ENCODE results near the gene ZNF668. TPM values are rescaled to one million over a fixed set of nuclear protein-coding genes. Genes with fewer than 3 reads are reported as not detected.

ZNF668 gene
- total RNA-seq, 1 experiment from 2014 or later: 7.7 TPM

DNA sequence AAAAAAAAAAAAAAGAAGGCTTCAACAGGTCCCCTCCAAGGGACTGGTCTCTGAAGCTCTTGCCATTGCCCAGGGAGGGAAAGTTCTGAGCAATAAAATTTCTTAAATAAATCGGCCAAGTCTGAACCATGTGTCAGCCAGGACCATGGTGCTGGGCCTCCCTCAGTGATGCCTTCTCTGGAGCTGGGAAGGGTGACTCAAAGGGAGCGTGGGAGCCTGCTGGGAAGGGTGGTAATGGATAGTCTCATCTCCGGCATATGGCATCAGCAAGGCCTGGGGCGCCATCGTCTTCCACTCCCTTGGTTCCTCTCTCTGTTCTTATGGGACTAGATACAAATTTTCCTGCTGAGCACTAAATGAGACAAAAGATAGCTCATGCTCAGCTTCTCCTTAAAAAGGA lies 18.3 kb upstream of the ZNF668 start:
- Histone ChIP-seq H3K4me3 (ENCODE audit: low read length) (no peak overlapping the region), H2AFZ (ENCODE audit: low read length) (no peak overlapping the region), H3K4me2 (ENCODE audit: low read depth, low read length, poor library complexity, severe bottlenecking) (peak overlapping the region; percentile 89), H3K4me1 (ENCODE audit: low read length) (peaks cover 18% of the 10 kb centered on the region), H3K9ac (ENCODE audit: low read length) (no peak overlapping the region), H4K20me1 (ENCODE audit: insufficient read depth, low read depth, low read length) (0 out of 2 replicates have a peak, but pooled peaks cover 4% of the 10 kb centered on the region), H3K79me2 (ENCODE audit: low read length) (peaks cover 31% of the 10 kb centered on the region), H3K27me3 (ENCODE audit: low read length) (no peaks in the 10 kb centered on the region), H3K9me2 (replicated peaks; ENCODE audit: insufficient read depth, low read length) (no peaks in the 10 kb centered on the region), H3K27ac (ENCODE audit: low read length) (no peak overlapping the region), H3K9me3 (ENCODE audit: low read length) (no peaks in the 10 kb centered on the region), H3K36me3 (ENCODE audit: insufficient read depth, low read length) (0 out of 2 replicates have a peak, but pooled peaks cover 4% of the 10 kb centered on the region)
- peak; percentile 32 for DNase-seq

DNA sequence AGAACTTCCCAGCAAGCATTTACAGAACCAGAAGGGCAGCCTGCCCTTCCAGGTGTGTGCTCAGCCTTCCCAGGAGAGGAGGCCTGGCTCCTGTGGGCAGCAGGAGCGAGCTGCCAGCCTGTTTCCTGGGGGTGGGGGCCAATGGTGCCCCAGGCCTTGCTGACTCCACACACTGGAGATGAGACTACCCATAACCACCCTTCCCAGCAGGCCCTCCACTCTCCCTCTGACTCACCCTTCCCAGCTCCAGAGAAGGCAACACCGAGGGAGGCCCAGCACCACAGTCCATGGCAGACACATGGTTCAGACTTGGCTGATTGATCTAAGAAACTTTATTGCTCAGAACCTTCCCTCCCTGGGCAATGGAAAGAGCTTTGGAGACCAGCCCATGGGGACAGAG lies 16.5 kb upstream of the ZNF668 start:
- Histone ChIP-seq H3K4me1 (ENCODE audit: low read length) (peaks cover 22% of the 10 kb centered on the region), H3K9me3 (ENCODE audit: low read length) (no peaks in the 10 kb centered on the region), H4K20me1 (ENCODE audit: insufficient read depth, low read depth, low read length) (peaks cover 4% of the 10 kb centered on the region; the same call in 1 of the 2 replicates), H3K27ac (ENCODE audit: low read length) (no peak overlapping the region), H3K4me2 (ENCODE audit: low read depth, low read length, poor library complexity, severe bottlenecking) (no peak overlapping the region), H3K9ac (ENCODE audit: low read length) (no peak overlapping the region), H3K9me2 (replicated peaks; ENCODE audit: insufficient read depth, low read length) (no peaks in the 10 kb centered on the region), H3K79me2 (ENCODE audit: low read length) (peaks cover 31% of the 10 kb centered on the region), H3K4me3 (ENCODE audit: low read length) (no peak overlapping the region), H3K36me3 (ENCODE audit: insufficient read depth, low read length) (0 out of 2 replicates have a peak, but pooled peaks cover 4% of the 10 kb centered on the region), H3K27me3 (ENCODE audit: low read length) (no peaks in the 10 kb centered on the region), H2AFZ (ENCODE audit: low read length) (no peak overlapping the region)
- DNase-seq: peak; percentile 29

DNA sequence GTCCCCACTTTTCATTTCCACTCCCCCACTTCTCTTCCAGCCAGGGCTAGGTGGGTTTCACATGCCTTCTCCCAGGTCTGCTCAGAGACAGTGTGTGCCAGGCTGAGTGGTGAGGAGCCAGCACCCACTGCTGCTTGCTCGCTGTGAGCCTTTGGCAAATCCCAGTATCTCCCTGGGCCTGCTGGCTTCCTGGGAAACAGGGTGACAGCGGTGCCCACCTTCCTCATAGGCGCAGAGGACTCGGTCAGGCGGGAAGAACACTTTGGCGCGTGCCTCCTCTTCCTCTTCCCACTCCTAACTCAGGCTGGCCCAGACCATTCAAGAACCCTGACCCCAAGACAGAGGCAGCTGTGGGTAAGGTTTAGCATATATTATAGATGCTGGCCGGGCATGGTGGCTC lies 15.2 kb upstream of the ZNF668 start:
- Histone ChIP-seq H3K4me3 (ENCODE audit: low read length) (no peak overlapping the region), H3K27me3 (ENCODE audit: low read length) (no peaks in the 10 kb centered on the region), H2AFZ (ENCODE audit: low read length) (no peak overlapping the region), H4K20me1 (ENCODE audit: insufficient read depth, low read depth, low read length) (peaks cover 4% of the 10 kb centered on the region; the same call in 1 of the 2 replicates), H3K27ac (ENCODE audit: low read length) (no peak overlapping the region), H3K4me2 (ENCODE audit: low read depth, low read length, poor library complexity, severe bottlenecking) (no peak overlapping the region), H3K9me2 (replicated peaks; ENCODE audit: insufficient read depth, low read length) (no peaks in the 10 kb centered on the region), H3K79me2 (ENCODE audit: low read length) (peaks cover 26% of the 10 kb centered on the region), H3K4me1 (ENCODE audit: low read length) (peaks cover 22% of the 10 kb centered on the region), H3K9me3 (ENCODE audit: low read length) (no peaks in the 10 kb centered on the region), H3K9ac (ENCODE audit: low read length) (no peak overlapping the region), H3K36me3 (ENCODE audit: insufficient read depth, low read length) (0 out of 2 replicates have a peak, but pooled peaks cover 4% of the 10 kb centered on the region)
- DNase-seq: no peak

DNA sequence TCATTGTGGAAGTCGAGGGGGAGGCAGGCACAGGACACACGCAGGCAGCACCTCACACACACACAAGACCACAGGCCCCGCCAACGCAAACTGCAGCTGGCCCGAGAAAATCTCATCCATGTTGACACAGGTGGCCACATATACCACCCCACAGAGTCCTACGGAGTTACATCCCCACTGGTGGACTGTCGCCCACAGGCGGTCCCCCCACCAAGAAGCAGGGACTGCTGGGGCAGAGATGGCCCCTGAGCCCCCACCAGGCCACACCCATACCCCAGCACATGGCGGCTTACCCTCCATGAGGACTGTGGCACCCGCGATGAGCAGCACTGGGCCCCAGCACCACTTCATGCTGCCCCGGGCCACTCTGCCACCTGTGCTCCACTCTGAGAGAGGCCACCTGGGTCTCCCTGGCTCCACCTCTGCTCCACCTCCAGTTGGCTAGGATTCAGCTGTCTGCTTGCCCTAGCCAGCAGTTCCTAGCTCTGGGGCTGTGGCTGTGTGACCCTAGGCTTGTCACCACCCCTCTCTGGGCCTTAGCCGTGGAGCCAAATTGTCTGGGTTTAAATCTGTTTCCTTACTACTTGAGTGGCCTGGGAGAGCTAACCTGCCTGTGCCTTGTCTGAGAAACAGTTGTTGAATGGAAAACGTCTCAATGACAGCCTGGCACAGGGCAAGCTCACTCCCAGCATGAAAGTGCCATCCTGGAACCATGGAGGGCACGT lies 14.6 kb upstream of the ZNF668 start, which contains the start of gene PRSS53:
Gene PRSS53 (minus strand): TSS at position 485 of the 725 bp plus-strand sequence. CDS start 134 bp downstream, at position 351.
- no peaks in the 10 kb centered on the region for H3K27me3 ChIP-seq (ENCODE audit: low read length)
- H3K9ac ChIP-seq (ENCODE audit: low read length): no peak within 1 kb of the TSS
- H3K36me3 ChIP-seq (ENCODE audit: insufficient read depth, low read length): 0 out of 2 replicates have a peak, but pooled peaks cover 4% of the 10 kb centered on the region
- no peak within 1 kb of the TSS for H3K27ac ChIP-seq (ENCODE audit: low read length)
- no peak within 1 kb of the TSS for H3K4me3 ChIP-seq (ENCODE audit: low read length)
- H2AFZ ChIP-seq (ENCODE audit: low read length): no peak within 1 kb of the TSS
- peaks cover 20% of the 10 kb centered on the region for H3K79me2 ChIP-seq (ENCODE audit: low read length)
- H3K4me2 ChIP-seq (ENCODE audit: low read depth, low read length, poor library complexity, severe bottlenecking): no peak within 1 kb of the TSS
- no peaks in the 10 kb centered on the region for H3K9me3 ChIP-seq (ENCODE audit: low read length)
- H4K20me1 ChIP-seq (ENCODE audit: insufficient read depth, low read depth, low read length): peaks cover 4% of the 10 kb centered on the region; the same call in 1 of the 2 replicates
- no peaks in the 10 kb centered on the region for H3K9me2 ChIP-seq (replicated peaks; ENCODE audit: insufficient read depth, low read length)
- no peak for DNase-seq
- peaks cover 22% of the 10 kb centered on the region for H3K4me1 ChIP-seq (ENCODE audit: low read length)

DNA sequence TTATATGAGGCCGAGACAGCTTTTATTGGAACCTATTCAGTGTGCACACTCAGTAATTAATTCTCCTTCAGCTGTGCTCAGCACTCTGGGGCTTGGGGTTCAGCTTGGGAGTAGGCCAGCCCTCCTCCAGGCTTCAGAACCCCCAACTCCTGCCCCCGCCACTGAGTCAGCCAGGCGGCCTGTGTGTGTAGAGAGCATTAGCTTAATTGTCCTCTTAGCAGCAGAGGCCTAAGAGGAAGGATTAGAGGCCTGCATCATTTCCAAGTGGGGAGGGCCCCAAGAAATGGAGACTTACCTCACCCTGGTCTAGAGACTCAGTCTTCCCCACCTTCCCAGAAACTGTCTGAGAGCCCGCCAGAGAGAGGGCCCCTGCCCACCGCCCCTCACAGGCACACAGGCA lies 13.9 kb upstream of the ZNF668 start:
- H4K20me1 ChIP-seq (ENCODE audit: insufficient read depth, low read depth, low read length): peaks cover 4% of the 10 kb centered on the region; the same call in 1 of the 2 replicates
- H3K79me2 ChIP-seq (ENCODE audit: low read length): peaks cover 14% of the 10 kb centered on the region
- peaks cover 16% of the 10 kb centered on the region for H3K4me1 ChIP-seq (ENCODE audit: low read length)
- H3K4me2 ChIP-seq (ENCODE audit: low read depth, low read length, poor library complexity, severe bottlenecking): no peak overlapping the region
- H3K27ac ChIP-seq (ENCODE audit: low read length): no peak overlapping the region
- H3K4me3 ChIP-seq (ENCODE audit: low read length): no peak overlapping the region
- DNase-seq: no peak
- H3K36me3 ChIP-seq (ENCODE audit: insufficient read depth, low read length): 0 out of 2 replicates have a peak, but pooled peaks cover 4% of the 10 kb centered on the region
- no peak overlapping the region for H3K9ac ChIP-seq (ENCODE audit: low read length)
- no peak overlapping the region for H2AFZ ChIP-seq (ENCODE audit: low read length)
- H3K9me2 ChIP-seq (replicated peaks; ENCODE audit: insufficient read depth, low read length): no peaks in the 10 kb centered on the region
- no peaks in the 10 kb centered on the region for H3K27me3 ChIP-seq (ENCODE audit: low read length)
- H3K9me3 ChIP-seq (ENCODE audit: low read length): no peaks in the 10 kb centered on the region

DNA sequence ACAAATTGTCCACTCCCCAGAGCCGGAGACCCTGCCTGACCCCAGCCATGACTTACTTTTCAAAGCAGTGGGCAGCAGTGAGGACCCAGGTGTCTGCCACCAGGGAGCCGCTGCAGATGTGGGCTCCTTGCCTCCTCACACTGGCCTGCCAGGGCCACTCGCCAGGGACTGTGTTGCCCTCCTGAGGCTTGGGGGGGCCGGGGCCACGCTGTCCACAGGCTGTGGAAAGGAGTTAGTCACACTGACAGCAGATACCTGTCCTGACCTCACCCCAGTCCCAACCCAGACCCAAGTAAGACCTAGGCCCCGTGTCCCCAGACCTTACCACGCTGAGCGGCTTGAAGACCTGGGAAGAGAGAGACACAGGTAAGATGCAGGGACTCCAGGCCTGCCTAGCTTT lies 13.4 kb upstream of the ZNF668 start:
- no peak overlapping the region for H3K9ac ChIP-seq (ENCODE audit: low read length)
- peaks cover 12% of the 10 kb centered on the region for H3K4me1 ChIP-seq (ENCODE audit: low read length)
- 0 out of 2 replicates have a peak, but pooled peaks cover 3% of the 10 kb centered on the region for H3K36me3 ChIP-seq (ENCODE audit: insufficient read depth, low read length)
- peak; percentile 33 for DNase-seq
- H3K79me2 ChIP-seq (ENCODE audit: low read length): peaks cover 9% of the 10 kb centered on the region
- H3K27ac ChIP-seq (ENCODE audit: low read length): no peak overlapping the region
- no peaks in the 10 kb centered on the region for H3K27me3 ChIP-seq (ENCODE audit: low read length)
- H3K4me2 ChIP-seq (ENCODE audit: low read depth, low read length, poor library complexity, severe bottlenecking): no peak overlapping the region
- H3K9me2 ChIP-seq (replicated peaks; ENCODE audit: insufficient read depth, low read length): no peaks in the 10 kb centered on the region
- H3K4me3 ChIP-seq (ENCODE audit: low read length): no peak overlapping the region
- H2AFZ ChIP-seq (ENCODE audit: low read length): no peak overlapping the region
- peaks cover 2% of the 10 kb centered on the region; the same call in 1 of the 2 replicates for H4K20me1 ChIP-seq (ENCODE audit: insufficient read depth, low read depth, low read length)
- no peaks in the 10 kb centered on the region for H3K9me3 ChIP-seq (ENCODE audit: low read length)

DNA sequence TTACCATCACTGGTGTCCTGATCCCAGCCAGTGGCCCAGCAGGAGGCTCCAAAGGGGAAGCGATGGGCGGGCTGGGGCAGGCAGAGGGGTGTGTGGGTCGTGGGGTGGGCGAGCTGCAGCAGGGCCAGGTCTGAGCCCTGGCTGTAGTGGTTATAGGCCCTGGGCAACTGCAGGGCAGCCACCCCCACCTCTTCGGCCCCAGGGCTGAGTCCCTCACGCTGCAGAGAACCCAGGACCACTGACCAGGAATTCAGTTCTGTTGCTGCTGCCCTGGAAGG lies 12.5 kb upstream of the ZNF668 start:
- no peaks in the 10 kb centered on the region for H3K36me3 ChIP-seq (ENCODE audit: insufficient read depth, low read length)
- H3K9ac ChIP-seq (ENCODE audit: low read length): no peak overlapping the region

DNA sequence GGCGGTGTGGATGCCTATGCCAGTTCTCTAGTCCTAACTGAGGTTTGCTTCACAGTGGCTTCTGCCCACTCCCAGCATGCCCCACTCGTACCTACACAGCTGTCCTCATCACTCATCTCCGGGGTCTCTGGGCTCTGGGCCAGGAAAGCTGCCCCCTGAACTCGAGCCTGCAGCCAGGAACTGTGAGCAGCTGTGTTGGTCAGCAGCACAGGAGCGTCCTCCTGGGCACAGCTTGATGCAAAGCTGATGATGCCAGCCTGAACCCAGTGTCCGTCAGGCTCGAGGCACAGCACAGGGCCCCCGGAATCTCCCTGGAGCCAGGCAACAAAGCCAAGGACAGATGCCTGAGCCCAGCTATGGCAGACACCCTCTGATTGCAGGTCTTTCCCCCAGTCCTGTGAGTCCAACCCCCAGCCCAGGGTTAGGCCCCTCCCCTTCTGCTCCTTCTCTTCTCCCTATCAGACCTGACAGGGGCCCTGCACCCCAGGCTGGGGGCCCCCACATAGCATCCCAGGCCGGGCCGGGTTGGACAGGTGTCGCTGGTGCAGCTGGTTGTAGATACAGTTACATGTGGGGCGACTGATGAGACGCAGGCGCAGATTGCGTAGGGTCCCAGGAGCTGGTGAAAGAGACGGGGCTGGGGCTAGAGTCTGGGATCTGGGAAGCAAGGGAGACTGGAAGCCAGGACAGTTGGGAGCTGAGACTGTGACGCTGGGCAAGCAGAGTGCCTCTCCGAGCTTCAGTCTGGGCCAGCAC lies 12.0 kb upstream of the ZNF668 start:
- no peak overlapping the region for H3K4me3 ChIP-seq (ENCODE audit: low read length)
- no peaks in the 10 kb centered on the region for H3K9me2 ChIP-seq (replicated peaks; ENCODE audit: insufficient read depth, low read length)
- H3K27ac ChIP-seq (ENCODE audit: low read length): no peak overlapping the region
- H3K9me3 ChIP-seq (ENCODE audit: low read length): no peaks in the 10 kb centered on the region
- no peak overlapping the region for H3K9ac ChIP-seq (ENCODE audit: low read length)
- H3K79me2 ChIP-seq (ENCODE audit: low read length): 0 out of 2 replicates have a peak, but pooled peaks cover 3% of the 10 kb centered on the region
- peak; percentile 39 for DNase-seq
- no peaks in the 10 kb centered on the region for H3K27me3 ChIP-seq (ENCODE audit: low read length)
- no peak overlapping the region for H2AFZ ChIP-seq (ENCODE audit: low read length)
- no peaks in the 10 kb centered on the region; the same call in 1 of the 2 replicates for H4K20me1 ChIP-seq (ENCODE audit: insufficient read depth, low read depth, low read length)
- H3K36me3 ChIP-seq (ENCODE audit: insufficient read depth, low read length): no peaks in the 10 kb centered on the region
- peaks cover 12% of the 10 kb centered on the region for H3K4me1 ChIP-seq (ENCODE audit: low read length)
- no peak overlapping the region for H3K4me2 ChIP-seq (ENCODE audit: low read depth, low read length, poor library complexity, severe bottlenecking)

More for the DNA sequence above, 12.5 kb upstream of the ZNF668 start:
- Histone ChIP-seq H3K9me3 (ENCODE audit: low read length) (no peaks in the 10 kb centered on the region), H3K4me1 (ENCODE audit: low read length) (peaks cover 12% of the 10 kb centered on the region), H3K79me2 (ENCODE audit: low read length) (peaks cover 6% of the 10 kb centered on the region; the same call in 1 of the 2 replicates), H3K4me3 (ENCODE audit: low read length) (no peak overlapping the region), H2AFZ (ENCODE audit: low read length) (no peak overlapping the region), H3K27ac (ENCODE audit: low read length) (no peak overlapping the region), H4K20me1 (ENCODE audit: insufficient read depth, low read depth, low read length) (no peaks in the 10 kb centered on the region; the same call in 1 of the 2 replicates), H3K27me3 (ENCODE audit: low read length) (no peaks in the 10 kb centered on the region), H3K9me2 (replicated peaks; ENCODE audit: insufficient read depth, low read length) (no peaks in the 10 kb centered on the region), H3K4me2 (ENCODE audit: low read depth, low read length, poor library complexity, severe bottlenecking) (no peak overlapping the region)
- DNase-seq: no peak

Measured in Karpas-422 (cell line).